ENCODE measurements around the gene EIF5.

- TF ChIP-seq CTCF (conservative IDR thresholded peaks at IDR 0.05; ENCODE audit: low read length) (peak; percentile 41), EZH2phosphoT487 (IDR thresholded peaks at IDR 0.05; ENCODE audit: borderline replicate concordance, low read depth, low read length) (no peak)
Observed at GRCh38 chr14:103298620-103299019, 35.4 kb upstream of the EIF5 start.

Data from OCI-LY7 (cell line).